ENCODE data around the gene PHF21B.

- TF ChIP-seq SIN3A (IDR thresholded peaks at IDR 0.05; ENCODE audit: borderline replicate concordance, insufficient read depth, low read length): no peak
- TF ChIP-seq, protein P1, sequence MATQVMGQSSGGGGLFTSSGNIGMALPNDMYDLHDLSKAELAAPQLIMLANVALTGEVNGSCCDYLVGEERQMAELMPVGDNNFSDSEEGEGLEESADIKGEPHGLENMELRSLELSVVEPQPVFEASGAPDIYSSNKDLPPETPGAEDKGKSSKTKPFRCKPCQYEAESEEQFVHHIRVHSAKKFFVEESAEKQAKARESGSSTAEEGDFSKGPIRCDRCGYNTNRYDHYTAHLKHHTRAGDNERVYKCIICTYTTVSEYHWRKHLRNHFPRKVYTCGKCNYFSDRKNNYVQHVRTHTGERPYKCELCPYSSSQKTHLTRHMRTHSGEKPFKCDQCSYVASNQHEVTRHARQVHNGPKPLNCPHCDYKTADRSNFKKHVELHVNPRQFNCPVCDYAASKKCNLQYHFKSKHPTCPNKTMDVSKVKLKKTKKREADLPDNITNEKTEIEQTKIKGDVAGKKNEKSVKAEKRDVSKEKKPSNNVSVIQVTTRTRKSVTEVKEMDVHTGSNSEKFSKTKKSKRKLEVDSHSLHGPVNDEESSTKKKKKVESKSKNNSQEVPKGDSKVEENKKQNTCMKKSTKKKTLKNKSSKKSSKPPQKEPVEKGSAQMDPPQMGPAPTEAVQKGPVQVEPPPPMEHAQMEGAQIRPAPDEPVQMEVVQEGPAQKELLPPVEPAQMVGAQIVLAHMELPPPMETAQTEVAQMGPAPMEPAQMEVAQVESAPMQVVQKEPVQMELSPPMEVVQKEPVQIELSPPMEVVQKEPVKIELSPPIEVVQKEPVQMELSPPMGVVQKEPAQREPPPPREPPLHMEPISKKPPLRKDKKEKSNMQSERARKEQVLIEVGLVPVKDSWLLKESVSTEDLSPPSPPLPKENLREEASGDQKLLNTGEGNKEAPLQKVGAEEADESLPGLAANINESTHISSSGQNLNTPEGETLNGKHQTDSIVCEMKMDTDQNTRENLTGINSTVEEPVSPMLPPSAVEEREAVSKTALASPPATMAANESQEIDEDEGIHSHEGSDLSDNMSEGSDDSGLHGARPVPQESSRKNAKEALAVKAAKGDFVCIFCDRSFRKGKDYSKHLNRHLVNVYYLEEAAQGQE (IDR thresholded peaks at IDR 0.05; ENCODE audit: insufficient read depth in 1 of 2, low read depth in 2 of 2, low read length in 2 of 2): no peak
These were observed 73.6 kb downstream of the PHF21B start for GRCh38 chr22:44936201-44936600.

All from PFSK-1 (cell line).